Duodenal mucosa (tissue), 2 donors: ENCODE results near the gene DPYSL5.

Source experiments
- H3K27ac ChIP-seq: one replicate; pipeline ENCODE4 v1.7.0; 2013; ENCODE audit warnings: low read depth, low read length
- H3K27me3 ChIP-seq, 2 donors: one replicate each; pipeline ENCODE4 v1.7.0; 2013; ENCODE audit warnings: low read length in 2 of 2, control low read depth in 1 of 2; ENCODE audit not compliant: insufficient read depth in 2 of 2, control insufficient read depth in 1 of 2
- H3K36me3 ChIP-seq, 2 donors: one replicate each; pipeline ENCODE4 v1.7.0; 2013; ENCODE audit warnings: low read length in 2 of 2, control low read depth in 1 of 2; ENCODE audit not compliant: insufficient read depth in 2 of 2, control insufficient read depth in 1 of 2
- H3K4me1 ChIP-seq, 2 donors: one replicate each; pipeline ENCODE4 v1.7.0; 2013; ENCODE audit warnings: low read length in 2 of 2, control low read depth in 1 of 2; ENCODE audit not compliant: insufficient read depth in 2 of 2, control insufficient read depth in 1 of 2
- H3K4me3 ChIP-seq, 2 donors: one replicate each; pipeline ENCODE4 v1.7.0; 2013; ENCODE audit warnings: low read length in 2 of 2, low read depth in 1 of 2
- H3K9ac ChIP-seq, 2 donors: one replicate each; pipeline ENCODE4 v1.7.0; 2013; ENCODE audit warnings: low read length in 2 of 2, low read depth in 1 of 2
- H3K9me3 ChIP-seq, 2 donors: one replicate each; pipeline ENCODE4 v1.7.0; 2013; ENCODE audit warnings: low read length in 2 of 2, control low read depth in 1 of 2; ENCODE audit not compliant: control insufficient read depth in 1 of 2

DPYSL5 gene

GRCh38 chr2:26957534-26957933 lies 109.6 kb downstream of the DPYSL5 start:
- Histone ChIP-seq H3K27me3 (peaks cover 10 to 15% of the 10 kb centered on the region in 2 donors), H3K9ac (no peak overlapping the region), H3K36me3 (no peaks in the 10 kb centered on the region), H3K27ac (no peak overlapping the region), H3K9me3 (no peaks in the 10 kb centered on the region), H3K4me1 (no peaks in the 10 kb centered on the region), H3K4me3 (no peak overlapping the region)

- H3K27me3 ChIP-seq = peaks cover 4 to 11% of the 10 kb centered on the region in 2 donors
- H3K4me1 ChIP-seq = peaks cover 0 to under 1% of the 10 kb centered on the region in 2 donors
- H3K36me3 ChIP-seq = no peaks in the 10 kb centered on the region
- H3K9ac ChIP-seq = no peak overlapping the region
- H3K4me3 ChIP-seq = no peak overlapping the region
- H3K9me3 ChIP-seq = no peaks in the 10 kb centered on the region
- no peak overlapping the region for H3K27ac ChIP-seq
Measured at GRCh38 chr2:26959331-26959730, 111.4 kb downstream of the DPYSL5 start.

- Histone ChIP-seq H3K9me3 (no peaks in the 10 kb centered on the region), H3K4me1 (peaks cover 0 to 6% of the 10 kb centered on the region in 2 donors), H3K9ac (no peak overlapping the region), H3K27ac (no peak overlapping the region), H3K27me3 (peaks cover 5 to 8% of the 10 kb centered on the region in 2 donors), H3K4me3 (no peak overlapping the region), H3K36me3 (no peaks in the 10 kb centered on the region)
Measured at GRCh38 chr2:26964446-26965130, 116.7 kb downstream of the DPYSL5 start.

GRCh38 chr2:26968001-26968400 lies 120.1 kb downstream of the DPYSL5 start:
- Histone ChIP-seq H3K36me3 (no peaks in the 10 kb centered on the region), H3K27ac (no peak overlapping the region), H3K4me3 (no peak overlapping the region), H3K9ac (no peak overlapping the region), H3K9me3 (no peaks in the 10 kb centered on the region), H3K27me3 (peaks cover 8% of the 10 kb centered on the region in 2 donors), H3K4me1 (peaks cover 10% of the 10 kb centered on the region in 2 donors)

GRCh38 chr2:26969077-26969844 lies 121.3 kb downstream of the DPYSL5 start:
- no peak overlapping the region for H3K27ac ChIP-seq
- peaks cover 8% of the 10 kb centered on the region in 2 donors for H3K27me3 ChIP-seq
- H3K9ac ChIP-seq = no peak overlapping the region
- no peak overlapping the region for H3K4me3 ChIP-seq
- H3K4me1 ChIP-seq = peaks cover 10% of the 10 kb centered on the region in 2 donors
- H3K9me3 ChIP-seq = no peaks in the 10 kb centered on the region
- H3K36me3 ChIP-seq = no peaks in the 10 kb centered on the region

GRCh38 chr2:26970244-26970927 lies 122.5 kb downstream of the DPYSL5 start, which contains the start of gene MAPRE3:
MAPRE3 (plus strand) TSS chr2:26970637; CDS start chr2:27022219, 51,582 bp downstream.
- Histone ChIP-seq H3K27me3 (peaks cover 8% of the 10 kb centered on the region in 2 donors), H3K9ac (peak within 1 kb of the TSS; percentile 25 to 48), H3K4me3 (peak within 1 kb of the TSS; percentile 80 to 89), H3K36me3 (no peaks in the 10 kb centered on the region), H3K9me3 (no peaks in the 10 kb centered on the region), H3K27ac (no peak within 1 kb of the TSS), H3K4me1 (peaks cover 5 to 10% of the 10 kb centered on the region in 2 donors)

- peak overlapping the region; percentile 25 to 48 for H3K9ac ChIP-seq
Measured at GRCh38 chr2:26970928-26971627, 123.1 kb downstream of the DPYSL5 start.

GRCh38 chr2:26971911-26972786 lies 124.2 kb downstream of the DPYSL5 start:
- H3K9ac ChIP-seq = no peak overlapping the region

More at GRCh38 chr2:26970928-26971627, 123.1 kb downstream of the DPYSL5 start:
- H3K4me1 ChIP-seq = peaks cover 5 to 10% of the 10 kb centered on the region in 2 donors
- H3K36me3 ChIP-seq = no peaks in the 10 kb centered on the region
- H3K9me3 ChIP-seq = no peaks in the 10 kb centered on the region
- peaks cover 8% of the 10 kb centered on the region in 2 donors for H3K27me3 ChIP-seq
- H3K4me3 ChIP-seq = peak overlapping the region; percentile 80 to 89
- no peak overlapping the region for H3K27ac ChIP-seq

GRCh38 chr2:26974352-26974751 lies 126.4 kb downstream of the DPYSL5 start:
- no peaks in the 10 kb centered on the region for H3K36me3 ChIP-seq
- H3K9ac ChIP-seq = no peak overlapping the region
- H3K9me3 ChIP-seq = no peaks in the 10 kb centered on the region
- no peak overlapping the region for H3K27ac ChIP-seq
- H3K4me1 ChIP-seq = peaks cover 16 to 17% of the 10 kb centered on the region in 2 donors
- H3K4me3 ChIP-seq = no peak overlapping the region
- H3K27me3 ChIP-seq = peaks cover 0 to 5% of the 10 kb centered on the region in 2 donors

More at GRCh38 chr2:26971911-26972786, 124.2 kb downstream of the DPYSL5 start:
- Histone ChIP-seq H3K27ac (no peak overlapping the region), H3K4me1 (peaks cover 5 to 10% of the 10 kb centered on the region in 2 donors), H3K9me3 (no peaks in the 10 kb centered on the region), H3K4me3 (no peak overlapping the region), H3K36me3 (no peaks in the 10 kb centered on the region), H3K27me3 (peaks cover 8% of the 10 kb centered on the region in 2 donors)
